ENCODE measurements around the gene GMFB.
"Not testable (repeated sequence)": the region's sequence is repeated elsewhere in the genome, so short reads cannot be mapped to it uniquely, and the experiment has no call there.

GMFB gene

DNA sequence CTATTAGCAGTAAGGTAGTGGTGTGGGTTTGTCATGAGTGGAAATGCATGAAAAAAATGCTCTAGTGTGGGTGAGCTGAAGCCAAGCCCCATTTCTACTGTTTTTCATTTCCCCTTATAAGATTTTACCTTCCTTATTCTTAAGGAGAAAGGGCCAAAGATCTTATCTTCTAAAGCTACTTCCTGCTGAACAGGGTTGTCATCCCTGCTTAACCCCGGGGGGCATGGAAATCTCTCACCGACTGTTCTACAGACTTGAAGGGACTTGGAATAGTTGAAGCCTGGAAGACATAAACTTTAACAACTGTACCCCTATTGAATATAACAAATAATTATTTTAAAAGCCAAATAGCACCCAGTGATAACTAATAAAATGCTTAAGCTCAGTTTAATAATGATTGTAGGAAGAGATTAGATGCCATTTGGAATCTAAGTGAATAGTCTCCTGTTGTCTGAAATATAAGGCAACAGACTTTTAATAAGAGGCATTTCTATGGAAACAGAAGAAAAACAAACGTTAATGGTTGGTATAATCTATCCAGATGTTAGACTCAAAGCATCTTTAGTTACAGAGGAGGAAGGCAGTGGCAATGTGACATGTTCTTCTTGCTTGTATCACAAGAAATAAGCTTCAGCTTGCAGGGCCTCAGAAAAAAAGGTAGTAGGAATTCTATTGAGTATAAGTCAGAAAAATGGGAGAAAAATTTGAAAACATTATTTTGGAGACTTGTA lies 1.8 kb upstream of the GMFB start:
- no peak for DNase-seq

DNA sequence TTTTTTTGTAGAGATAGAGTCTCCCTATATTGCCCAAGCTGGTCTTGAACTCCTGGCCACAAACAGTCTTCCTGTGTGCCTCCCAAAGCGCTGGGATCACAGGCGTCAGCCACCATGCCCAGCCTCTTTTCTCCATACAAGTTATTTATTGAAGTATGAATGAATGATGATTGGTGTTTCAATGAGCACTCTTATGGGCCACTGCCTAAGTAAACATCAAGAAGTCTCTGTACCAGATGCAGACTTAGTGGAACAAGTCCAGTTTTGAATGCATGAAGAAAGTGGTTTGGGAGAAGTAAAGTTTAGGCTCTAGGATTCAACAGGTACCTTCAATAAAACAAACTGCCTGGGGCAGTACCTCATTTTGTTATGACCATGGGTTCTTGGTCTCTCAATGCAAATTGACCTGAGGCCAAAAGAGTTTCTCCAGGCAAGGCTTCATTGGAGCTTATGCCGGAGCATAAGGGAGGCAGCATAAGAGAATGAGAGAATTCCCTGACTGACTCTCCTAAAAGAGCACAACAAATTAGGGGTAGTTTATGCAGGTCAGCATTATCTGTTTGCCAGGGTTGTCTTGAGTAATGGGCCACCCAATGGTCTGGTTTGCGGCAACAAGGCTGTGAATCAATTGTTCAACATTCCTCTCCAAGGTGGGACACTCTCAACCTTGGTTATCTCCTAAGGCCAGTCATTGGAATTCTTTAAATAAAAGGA lies 1.1 kb upstream of the GMFB start:
- DNase-seq, result no peak

- DNase-seq, result no peak
Observed at GRCh38 chr14:54489318-54489683, 521 bp upstream of the GMFB start.

DNA sequence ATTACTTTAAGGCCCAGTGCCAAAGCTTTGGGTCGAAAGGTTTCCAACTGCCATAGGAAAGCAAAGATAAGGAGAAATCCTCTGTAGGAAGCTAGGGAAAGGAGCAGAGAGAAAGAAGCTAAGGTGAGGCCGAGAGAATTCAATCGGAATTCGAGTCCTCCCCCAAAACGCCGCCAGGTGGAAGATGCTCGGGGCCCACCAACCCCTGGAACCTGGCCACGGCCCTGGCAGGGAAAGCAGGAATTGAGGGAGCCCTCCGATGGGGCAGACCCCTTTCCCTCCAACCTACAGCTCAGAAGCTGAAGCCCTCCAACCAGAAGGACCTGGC lies 498 bp downstream of the GMFB start:
- no peak for DNase-seq

GRCh38 chr14:54487771-54488170 lies 1.0 kb downstream of the GMFB start:
- no peak for DNase-seq

GRCh38 chr14:54486685-54487084 lies 2.1 kb downstream of the GMFB start:
- DNase-seq, result peak; percentile 17

GRCh38 chr14:54483846-54484245 lies 4.9 kb downstream of the GMFB start:
- no peak for DNase-seq

GRCh38 chr14:54483073-54483745 lies 5.6 kb downstream of the GMFB start:
- DNase-seq, result no peak

- DNase-seq, result no peak
Observed at GRCh38 chr14:54481695-54482094, 7.1 kb downstream of the GMFB start.

GRCh38 chr14:54480830-54481562 lies 7.8 kb downstream of the GMFB start:
- no peak for DNase-seq

DNA sequence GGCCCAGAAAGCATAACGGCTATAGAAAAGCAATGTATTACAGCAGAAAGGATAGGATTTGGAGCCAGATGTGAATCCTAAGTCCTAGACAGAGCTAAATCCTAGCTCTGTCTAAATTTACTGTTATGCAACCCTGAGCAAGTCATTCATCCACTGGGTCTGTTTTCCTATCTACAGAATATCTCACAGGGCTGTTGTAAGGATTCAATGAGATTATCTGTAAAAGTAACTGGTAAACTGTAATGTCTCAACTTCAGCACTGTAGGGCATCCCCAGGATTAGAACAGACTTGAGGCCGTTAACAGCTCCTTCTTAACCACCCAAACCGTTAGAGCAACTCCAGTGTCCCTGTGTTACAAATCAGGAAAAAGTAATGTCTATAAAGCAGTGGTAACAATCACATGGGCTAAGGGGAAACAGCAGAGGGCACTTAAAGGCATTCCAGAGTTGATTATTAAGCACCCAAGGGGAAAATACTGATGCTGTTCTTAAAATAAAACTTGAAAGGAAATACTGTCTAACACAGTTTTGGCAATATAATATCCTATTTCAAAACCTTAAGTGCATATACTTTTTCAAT lies 10.1 kb downstream of the GMFB start:
- no peak for DNase-seq

DNA sequence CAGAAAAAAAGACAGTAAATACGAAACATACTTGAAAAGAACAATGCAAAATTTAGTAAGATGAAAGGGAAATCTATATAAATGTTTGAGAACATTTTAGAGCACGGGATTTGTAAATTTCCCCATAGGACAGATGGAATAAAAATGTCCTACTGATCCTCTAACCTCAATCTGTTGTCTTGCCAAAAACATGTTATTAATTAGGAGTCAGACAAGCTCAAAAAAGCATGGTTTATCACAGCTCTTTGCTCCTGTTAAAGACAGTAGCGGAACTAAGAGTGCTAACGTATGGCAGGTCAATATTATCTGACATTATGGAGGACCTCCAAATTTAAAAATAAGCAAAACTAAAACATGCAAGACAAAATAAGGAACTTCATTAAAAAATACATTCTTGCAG lies 12.9 kb downstream of the GMFB start:
- no peak for DNase-seq

DNA sequence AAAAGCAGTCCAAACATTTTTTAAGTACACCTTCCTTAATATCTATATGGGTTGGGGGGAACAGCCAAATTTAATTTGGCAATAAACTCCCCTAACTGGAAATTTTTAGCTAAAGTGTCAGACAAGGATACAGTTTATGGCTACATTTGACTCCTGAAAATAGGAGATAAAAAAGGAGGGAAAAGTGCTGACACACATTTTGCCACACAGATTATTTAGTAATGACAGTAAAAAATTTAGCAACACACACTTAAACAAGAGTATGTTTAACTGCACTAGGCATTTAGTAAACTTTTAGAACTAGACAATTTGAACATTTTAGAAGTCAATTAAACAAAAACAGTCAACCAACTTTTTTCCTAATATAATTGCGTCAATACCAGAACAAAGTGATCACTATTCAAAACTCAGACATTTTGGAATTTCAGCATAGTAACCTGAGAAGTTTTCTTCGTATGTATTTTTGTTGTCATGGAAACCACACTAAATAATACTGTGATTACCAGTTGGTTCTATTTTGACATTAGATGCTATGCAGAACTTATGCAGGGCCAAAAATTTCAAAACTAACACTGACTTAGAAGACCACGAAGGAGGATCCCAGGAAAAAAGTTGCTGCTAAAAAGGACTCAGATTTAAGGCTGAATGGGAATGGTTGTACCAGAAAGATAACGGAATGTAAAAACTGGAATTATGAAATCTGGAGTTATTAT lies 13.4 kb downstream of the GMFB start:
- no peak for DNase-seq

DNA sequence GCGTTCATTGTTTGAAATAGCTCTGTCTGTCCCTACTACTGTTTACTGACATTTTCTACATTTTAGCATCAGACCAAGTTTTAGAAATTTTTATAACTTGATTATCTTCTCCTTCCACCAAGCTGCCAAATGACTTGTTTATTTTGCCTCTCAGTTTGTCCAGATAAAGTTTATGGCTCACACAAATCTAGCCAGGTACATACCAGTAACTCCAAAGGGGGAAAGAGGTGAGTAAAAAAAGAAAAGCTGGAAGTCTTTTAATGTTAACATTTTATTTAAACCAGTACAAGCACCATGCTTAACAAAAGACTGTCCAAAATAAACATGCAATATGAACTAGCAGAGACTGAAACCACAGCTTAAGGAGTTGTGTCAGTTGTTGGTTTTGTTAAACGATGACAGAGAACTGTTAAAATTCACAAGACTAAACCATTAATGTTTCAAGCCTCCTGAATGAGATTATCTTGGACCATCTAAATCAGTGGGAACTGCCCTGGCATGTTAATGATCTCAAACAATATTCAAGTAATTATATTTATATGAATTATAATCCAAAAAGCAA lies 14.5 kb downstream of the GMFB start:
- DNase-seq, result no peak

DNA sequence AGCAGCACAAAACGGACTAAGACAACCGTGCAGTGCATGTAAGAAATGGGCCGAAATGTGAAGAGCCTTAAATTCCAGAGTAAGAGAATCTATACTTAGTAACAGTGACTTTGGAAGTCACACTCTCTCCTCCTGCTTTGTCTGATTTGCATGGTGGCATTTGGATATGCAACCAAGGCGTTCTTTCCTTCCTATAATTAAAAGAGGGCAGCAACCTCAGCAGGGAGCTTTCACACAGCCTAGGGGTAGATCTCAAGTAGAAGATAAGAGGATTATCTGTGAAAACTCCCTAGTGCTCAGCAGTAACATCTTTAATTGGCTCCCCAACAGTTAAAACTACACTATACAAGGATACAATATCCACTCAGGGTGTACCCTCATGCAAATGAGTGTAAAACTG lies 16.5 kb downstream of the GMFB start:
- DNase-seq, result no peak

DNA sequence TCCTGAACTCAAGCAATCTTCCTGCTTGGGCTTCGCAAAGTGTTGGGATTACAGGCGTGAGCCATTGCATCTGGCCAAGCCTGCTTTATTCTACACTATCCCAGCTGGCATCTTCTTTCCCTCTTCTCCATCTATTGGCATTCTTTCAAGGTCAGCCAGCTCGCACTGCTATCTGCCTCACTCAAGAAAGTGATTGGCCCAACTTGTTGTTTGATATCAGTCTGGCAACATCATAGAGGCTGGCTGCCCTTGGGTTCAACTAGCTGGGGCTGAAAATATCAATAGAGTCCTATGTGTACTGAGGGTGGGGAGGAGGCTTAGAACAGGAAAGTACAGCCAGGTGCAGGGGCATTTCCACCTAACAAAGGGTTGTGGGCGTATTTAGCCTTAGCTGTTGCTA lies 17.1 kb downstream of the GMFB start:
- no peak for DNase-seq

DNA sequence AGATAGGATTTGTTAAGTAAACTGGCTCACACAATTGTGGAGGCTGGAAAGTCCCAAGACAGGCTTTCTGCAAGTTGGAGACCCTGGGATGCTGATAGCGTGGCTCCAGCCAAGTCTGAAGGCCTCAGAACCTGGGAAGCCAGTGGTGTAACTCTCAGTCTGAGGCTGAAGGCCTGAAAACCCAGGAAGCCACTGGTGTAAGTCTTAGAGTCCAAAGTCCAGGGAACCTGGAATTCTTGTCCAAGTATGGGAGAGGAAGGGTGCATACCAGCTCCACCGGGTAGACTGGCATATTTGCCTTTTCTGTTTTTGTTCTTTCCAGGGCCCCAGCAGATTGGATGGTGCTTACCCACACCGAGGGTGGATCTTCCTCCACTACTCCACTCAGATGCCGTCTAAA lies 18.1 kb downstream of the GMFB start:
- no peak for DNase-seq

DNA sequence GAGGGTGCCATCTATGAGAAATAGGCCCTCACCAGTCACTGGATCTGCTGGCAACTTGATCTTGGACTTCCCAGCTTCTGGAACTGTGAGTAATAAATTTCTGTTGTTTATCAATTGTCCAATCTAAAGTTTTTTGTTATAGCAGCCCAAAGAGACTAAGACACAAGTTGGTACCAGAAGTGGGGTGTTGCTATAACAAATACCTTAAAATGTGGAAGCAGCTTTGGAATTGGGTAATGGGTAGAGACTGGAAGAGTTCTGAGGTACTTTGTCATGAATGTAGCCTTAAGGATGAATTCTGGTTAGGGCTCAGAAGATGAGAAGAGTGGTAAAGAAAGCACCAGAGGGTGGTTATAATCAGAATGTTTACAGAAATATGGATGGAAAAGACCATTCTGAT lies 21.5 kb downstream of the GMFB start:
- no peak for DNase-seq

DNA sequence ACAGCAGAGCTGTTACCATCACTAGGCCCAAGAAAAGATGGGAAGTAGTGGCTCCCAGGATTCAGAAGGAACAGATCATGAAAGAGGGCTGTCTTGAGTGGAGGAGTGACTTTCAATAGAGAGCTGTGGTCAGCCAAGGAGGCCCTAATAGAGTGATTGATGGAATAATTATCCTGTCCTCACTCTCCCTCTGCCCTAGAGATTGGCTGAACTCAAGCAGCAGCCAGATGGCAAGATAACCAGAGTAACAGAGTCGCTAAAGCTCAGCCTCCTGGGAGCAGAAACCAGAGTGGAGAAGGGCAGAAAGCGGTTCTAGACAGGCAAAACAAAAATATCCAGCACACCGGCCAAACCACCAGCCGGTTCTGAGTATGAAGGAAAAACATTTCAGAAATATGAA lies 23.1 kb downstream of the GMFB start:
- DNase-seq, result no peak

DNA sequence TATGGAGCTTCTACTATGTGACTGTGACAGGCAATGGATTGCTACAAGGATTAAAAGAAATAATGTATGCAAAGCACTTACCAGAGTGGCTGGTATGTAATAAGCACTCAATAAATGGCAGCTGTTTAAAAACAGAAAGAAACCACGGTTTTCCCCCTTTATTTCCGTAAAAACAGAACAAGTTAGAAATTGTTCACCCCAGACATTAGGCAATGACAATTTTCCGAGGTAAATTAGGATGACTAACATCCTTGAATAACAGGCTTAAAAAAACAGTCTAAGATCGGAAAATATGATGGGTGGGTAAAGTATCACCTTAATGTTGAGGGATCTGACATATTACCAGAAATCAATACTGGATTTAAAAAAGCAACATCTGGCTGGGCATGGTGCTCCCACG lies 26.7 kb downstream of the GMFB start:
- no peak for DNase-seq

- DNase-seq, result no peak
Observed at GRCh38 chr14:54459106-54459505, 29.7 kb downstream of the GMFB start.

- not testable (repeated sequence) for DNase-seq
Observed at GRCh38 chr14:54458536-54458935, 30.2 kb downstream of the GMFB start.
